ENCODE measurements around the gene CASP2.
A peak's percentile ranks its signal among the peaks of the same experiment; 100 is the strongest.

The CASP2 gene

DNA sequence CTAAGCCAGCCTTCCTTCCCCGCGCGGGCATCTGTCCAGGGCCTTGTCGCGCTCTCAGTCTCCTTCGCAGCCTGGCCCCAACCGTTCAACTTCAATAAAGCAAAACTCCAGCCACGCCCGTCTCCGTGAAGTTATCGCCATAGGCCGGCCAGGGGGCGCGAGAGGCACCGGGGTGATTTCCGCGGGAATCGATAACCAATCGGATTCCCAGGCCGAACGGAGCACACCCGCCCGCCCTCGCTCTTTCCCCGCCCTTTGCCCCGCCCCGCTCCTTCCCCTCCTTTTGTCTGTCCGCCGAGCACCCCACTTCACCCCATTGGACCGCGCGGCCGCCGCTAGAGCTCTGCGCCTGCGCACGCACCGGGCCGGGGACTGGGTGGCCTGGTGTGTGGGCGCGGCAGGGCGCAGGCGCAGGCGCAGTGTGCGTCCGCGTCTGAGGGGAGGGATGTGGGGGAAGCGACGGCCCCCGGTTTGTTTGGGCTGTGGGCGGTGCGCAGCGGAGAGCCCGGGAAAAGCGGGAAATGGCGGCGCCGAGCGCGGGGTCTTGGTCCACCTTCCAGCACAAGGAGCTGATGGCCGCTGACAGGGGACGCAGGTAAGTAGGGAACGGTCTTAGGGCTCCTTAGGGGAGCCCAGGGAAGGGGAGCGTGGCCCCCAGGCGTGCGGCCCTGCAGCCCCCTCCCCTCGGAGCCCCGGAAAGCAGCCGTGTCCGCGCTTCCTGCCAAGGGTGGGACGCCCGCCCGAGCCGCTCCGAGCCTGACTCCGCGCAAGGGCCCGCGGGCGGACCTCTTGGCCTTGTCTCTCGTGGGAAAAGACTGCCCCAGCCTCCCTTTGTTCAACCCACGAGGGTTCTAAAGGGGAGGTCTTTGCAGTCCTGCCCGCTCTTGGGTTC, at the start of gene CASP2:
TSS of gene CASP2 (plus strand) at position 417 of the 892 bp plus-strand sequence. CDS start at position 522, 105 bp downstream.
- FAIRE-seq (peak; percentile 17), DNase-seq (ENCODE audit: low spot score) (peak; percentile 98)

DNA sequence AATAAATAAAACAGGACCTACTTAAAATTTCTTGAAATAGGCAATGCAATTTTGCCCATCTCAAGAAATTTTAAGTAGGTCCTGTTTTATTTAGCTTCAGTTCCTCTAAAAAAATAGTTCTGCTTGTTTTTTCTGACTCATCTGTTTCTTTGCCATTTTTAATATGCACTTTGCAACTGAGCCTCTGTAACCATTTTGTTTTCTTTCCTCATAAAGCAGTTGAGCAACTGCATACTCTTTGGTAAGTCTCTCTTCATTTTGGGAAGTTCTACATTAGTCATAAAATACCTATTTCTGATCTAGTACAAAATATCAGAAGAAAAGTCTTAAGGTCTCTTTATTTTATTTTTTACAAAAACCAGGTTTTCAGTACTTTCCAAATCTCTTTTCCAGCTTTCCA, 48.3 kb upstream of the CASP2 start:
- DNase-seq (ENCODE audit: low spot score): no peak
- FAIRE-seq: no peak

DNA sequence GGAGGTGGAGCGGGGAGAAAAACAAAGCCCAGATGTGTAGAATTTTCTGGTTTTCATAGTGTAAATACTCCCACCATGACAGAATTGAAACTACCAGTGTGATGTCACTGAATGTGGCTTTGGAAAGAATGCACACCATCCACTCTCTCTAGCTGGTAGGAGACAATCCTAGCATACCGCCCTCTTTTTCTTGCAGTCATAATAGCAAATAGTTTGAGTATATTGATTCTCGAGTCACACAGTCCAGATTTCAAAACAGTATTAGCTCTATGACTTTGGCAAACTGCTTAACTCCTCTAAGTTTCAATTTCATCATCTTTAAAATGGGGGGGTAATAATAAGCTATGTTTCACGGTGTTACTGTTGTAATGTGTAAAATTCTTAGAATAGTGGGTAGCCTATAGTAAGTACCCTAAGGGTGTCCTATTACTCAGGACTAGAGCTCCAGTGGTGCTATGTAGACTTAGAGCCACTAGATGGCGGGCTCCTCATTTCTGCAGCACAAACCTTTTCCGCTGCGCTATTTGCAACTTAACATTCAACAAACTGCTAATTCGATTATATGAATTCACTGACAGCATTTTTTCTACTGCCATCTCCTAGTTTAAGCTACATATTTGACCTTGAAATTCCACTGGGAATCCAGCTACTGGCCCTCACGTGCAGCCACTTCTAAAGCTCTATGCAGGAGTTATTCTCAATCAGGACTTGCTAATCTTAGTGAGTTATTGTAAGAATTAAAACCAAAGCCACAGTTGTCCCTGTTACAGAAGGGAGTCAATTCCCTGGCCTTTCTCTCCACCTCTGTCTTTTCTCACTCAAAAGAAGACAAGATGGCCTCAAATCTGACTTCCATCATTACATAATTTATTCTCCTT, 47.6 kb upstream of the CASP2 start:
- DNase-seq (ENCODE audit: low spot score): peak; percentile 35
- FAIRE-seq: no peak

DNA sequence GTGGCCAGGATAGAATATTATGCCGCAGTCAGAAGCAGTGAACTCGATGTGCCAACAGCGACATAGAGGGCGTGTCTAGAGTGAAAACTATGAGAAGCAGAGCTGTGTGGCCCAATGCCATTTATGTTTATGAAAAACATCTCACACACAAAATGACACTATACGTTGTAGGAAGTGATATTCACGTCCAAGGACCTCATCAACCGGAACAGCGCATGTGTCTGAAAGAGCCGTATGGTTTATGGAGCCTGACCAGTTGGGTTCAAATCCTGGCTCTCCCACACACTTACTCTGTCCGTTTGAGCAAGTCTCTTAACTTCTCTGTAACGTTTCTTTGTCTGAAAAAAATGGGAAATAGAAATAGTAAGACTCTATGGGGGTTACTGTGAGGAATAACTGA, 45.8 kb upstream of the CASP2 start:
- FAIRE-seq: no peak

DNA sequence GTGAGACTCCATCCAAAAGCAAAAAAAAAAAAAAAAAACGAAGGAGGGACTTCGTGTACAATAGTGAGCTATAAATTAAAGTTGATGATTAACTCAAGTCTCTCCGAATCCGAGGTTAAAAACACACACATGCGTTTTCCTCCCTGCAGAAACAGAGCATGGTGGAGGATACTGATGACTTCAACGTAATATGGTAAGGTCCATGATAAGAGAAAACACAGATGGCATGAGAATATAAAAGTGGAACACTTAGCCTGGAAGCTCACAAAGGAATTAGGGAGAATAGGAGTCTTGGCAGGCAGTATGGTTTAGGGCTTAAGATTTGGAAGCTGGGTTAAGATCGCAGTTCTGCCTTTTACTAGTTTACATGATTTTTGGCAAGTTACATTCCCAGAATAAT, 45.0 kb upstream of the CASP2 start:
- FAIRE-seq (no peak), DNase-seq (ENCODE audit: low spot score) (no peak)

More for the DNA sequence above, 45.8 kb upstream of the CASP2 start:
- DNase-seq (ENCODE audit: low spot score): no peak

GRCh38 chr7:143243614-143244013, 44.5 kb upstream of the CASP2 start:
- DNase-seq (ENCODE audit: low spot score) (no peak), FAIRE-seq (no peak)

DNA sequence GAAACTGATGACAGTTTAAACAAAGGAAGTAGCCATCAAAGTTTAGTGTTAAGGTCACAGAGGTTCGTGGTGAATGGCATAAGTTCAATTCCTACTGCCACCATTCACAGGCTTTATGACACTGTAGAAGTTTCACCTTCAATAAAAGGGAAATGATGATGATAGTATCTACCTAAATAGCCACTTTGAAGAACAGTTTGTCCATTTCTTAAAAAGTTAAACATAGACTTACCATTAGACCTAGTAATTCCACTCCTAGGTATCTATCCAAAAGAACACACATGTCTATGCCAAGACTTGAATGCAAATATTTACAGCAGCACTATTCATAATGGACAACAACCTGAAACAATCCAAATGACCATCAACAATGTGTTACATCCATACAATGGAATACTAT, 43.8 kb upstream of the CASP2 start:
- FAIRE-seq (no peak), DNase-seq (ENCODE audit: low spot score) (no peak)

GRCh38 chr7:143245123-143245522, 43.0 kb upstream of the CASP2 start:
- FAIRE-seq: no peak
- DNase-seq (ENCODE audit: low spot score): no peak

GRCh38 chr7:143247372-143247771, 40.8 kb upstream of the CASP2 start:
- DNase-seq (ENCODE audit: low spot score): no peak
- FAIRE-seq: no peak

DNA sequence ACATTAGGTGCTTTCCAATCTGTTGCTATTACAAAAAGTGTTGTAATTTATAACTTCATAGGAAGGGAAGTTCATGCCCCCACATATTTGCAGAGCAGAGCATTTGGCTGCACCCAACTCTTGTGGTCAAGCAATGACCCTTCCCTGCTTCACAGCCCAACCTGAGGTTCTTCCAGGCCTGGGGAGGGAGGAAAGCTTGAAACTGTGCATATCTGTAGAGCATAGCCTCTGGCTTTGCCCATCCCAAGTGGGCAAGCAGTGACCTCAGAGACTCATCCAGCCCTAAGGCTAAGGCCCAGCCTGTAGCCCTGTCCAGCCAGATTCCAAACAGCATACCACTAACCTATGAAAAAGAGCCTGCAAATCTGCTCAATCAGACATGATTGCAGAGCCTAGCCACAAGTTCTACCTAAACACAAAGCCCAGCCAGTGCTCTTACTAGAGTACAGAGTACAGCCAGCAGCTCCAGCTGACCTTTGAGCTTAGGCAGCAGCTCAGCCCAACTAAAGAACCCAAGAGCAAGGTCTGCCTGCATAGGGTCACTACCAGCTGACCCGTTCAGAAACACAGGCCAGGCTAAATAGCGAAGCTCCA, 39.3 kb upstream of the CASP2 start:
- DNase-seq (ENCODE audit: low spot score): no peak
- no peak for FAIRE-seq

DNA sequence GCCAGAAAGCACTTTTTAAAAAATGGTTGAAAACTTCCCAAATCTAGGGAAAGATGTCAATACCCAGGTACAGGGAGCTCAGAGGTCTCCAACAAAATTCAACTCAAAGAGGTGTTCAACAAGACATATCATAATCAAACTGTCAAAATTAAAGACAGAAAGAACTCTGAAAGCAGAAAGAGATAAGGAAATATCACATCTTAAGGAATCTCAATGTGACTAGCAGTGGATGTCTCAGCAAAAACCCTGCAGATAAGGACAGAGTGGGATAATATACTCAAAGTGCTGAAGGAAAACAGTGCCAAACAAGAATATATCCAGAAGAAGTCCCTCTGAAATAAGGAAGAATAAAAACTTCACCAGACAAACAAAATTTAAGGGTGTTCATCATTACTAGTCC, 38.0 kb upstream of the CASP2 start:
- DNase-seq (ENCODE audit: low spot score) (no peak), FAIRE-seq (no peak)

GRCh38 chr7:143250822-143251221, 37.3 kb upstream of the CASP2 start:
- no peak for FAIRE-seq
- DNase-seq (ENCODE audit: low spot score): no peak

DNA sequence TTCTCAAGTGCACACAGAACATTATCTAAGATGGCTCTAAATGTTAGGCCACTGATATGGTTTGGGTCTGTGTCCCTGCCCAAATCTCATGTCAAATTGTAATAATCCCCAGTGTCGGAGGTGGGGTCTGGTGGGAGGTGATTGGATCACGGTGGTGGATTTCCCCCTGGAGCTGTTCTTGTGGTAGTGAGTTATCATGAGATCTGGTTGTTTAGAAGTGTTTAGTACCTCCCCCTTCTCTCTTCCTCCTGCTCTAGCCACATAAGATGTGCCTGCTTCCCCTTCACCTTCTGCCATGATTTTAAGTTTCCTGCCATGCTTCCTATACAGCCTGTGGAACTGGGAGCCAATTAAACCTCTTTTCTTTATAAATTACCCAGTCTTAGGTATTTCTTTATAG, 36.1 kb upstream of the CASP2 start:
- DNase-seq (ENCODE audit: low spot score) (no peak), FAIRE-seq (no peak)

- DNase-seq (ENCODE audit: low spot score) (no peak), FAIRE-seq (no peak)
Observed at GRCh38 chr7:143255564-143255963, 32.6 kb upstream of the CASP2 start.

GRCh38 chr7:143256325-143256724, 31.8 kb upstream of the CASP2 start:
- DNase-seq (ENCODE audit: low spot score) (no peak), FAIRE-seq (no peak)

DNA sequence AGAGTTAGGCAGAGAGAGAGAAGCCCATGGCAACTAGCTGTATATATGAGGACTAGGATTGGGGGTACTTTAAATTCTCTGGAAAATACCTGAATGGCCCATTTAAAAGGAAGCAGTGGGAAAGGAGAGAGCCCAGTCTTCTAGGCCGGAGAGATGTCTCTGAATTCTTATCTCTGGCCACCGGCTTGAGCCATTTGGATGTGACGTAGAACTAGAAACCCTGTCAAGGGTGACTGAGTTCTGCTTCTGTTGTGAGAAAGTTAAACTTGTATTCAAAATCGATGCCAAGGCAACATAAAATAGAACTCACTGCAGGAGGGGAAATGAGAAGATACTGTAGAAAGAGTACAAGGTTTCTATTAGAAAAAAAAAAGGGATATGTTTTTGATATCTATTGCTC, 31.2 kb upstream of the CASP2 start:
- FAIRE-seq: no peak
- DNase-seq (ENCODE audit: low spot score): no peak

GRCh38 chr7:143257501-143257900, 30.6 kb upstream of the CASP2 start:
- peak; percentile 24 for DNase-seq (ENCODE audit: low spot score)
- FAIRE-seq: no peak

- no peak for FAIRE-seq
Observed at GRCh38 chr7:143258831-143259230, 29.3 kb upstream of the CASP2 start.

DNA sequence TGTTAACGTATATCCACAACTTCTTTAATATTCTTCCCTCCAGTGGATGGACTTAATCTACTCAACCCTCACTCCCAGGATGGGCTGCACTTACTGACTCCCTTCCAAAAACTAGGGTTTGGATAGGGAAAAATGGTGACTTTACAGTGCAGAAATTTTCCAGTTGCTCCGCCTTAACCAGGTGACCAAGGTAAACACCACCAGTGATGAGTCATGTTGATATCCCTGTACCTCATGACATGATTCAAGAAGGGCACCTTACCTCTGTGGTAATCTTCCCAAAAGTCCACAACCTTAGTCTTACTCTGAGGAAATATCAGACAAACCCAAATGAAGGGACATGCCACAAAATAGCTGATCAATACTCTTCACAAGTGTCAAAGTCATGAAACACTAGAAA, 28.4 kb upstream of the CASP2 start:
- DNase-seq (ENCODE audit: low spot score): no peak
- FAIRE-seq: no peak

More at GRCh38 chr7:143258831-143259230, 29.3 kb upstream of the CASP2 start:
- DNase-seq (ENCODE audit: low spot score): no peak

DNA sequence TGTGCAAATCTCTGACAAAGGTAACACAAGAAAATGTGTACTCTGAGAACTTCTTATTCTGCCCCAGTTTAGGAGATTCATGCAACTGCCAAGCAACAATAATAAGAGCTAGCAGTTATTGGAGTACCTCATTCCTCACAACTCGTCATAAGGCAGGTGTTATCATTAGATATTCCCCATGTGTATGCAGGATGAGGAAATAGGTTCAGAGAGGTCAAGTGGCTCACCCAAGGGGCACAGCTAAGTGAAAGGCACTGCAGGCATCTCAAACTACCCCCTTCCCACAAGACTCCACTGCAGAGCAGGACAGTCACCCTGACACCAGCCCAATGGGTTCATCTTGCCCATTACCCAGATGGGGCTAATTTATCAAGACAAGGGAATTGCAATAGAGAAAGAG, 26.2 kb upstream of the CASP2 start:
- FAIRE-seq (no peak), DNase-seq (ENCODE audit: low spot score) (no peak)

- FAIRE-seq (no peak), DNase-seq (ENCODE audit: low spot score) (peak; percentile 84)
Observed at GRCh38 chr7:143263266-143264195, 24.6 kb upstream of the CASP2 start, which contains the start of gene GSTK1. Gene GSTK1 (plus strand): TSS chr7:143263441. CDS start chr7:143263514, 73 bp downstream.
